Stimulated activated CD4-positive, alpha-beta T cell treated with anti-CD3 and anti-CD28 coated beads, Interleukin-12 subunit alpha, Interleukin-12 subunit beta, amount 100 ng/mL, for 4 hours (primary cell): ENCODE measurements around the gene ATF5.

Experiments
- DNase-seq: peaks from one replicate; pipeline ENCODE4 v3.0.0-alpha.2; 2020

The ATF5 gene

GRCh38 chr19:49977076-49977475 is 48.1 kb downstream of the ATF5 start:
- DNase-seq = no peak

DNA sequence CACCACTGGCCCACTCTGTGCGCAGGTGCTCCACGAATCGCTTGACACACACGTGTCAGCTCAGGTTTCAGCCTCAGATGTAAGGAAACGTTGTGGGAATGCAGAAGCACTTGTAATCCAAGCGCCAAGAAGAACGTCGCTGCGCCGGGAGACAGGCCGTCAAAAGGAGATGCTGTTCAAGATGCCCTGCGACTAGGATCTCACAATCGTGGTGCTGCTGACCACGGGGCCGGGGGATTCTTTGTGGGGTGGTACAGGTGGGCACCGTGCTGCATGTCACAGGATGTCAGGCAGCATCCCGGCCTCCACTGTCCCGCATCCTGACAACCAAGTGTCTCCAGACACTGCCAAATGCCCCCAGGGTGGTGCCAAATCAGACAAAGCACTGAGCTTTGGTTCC is 48.9 kb downstream of the ATF5 start:
- DNase-seq = no peak

- no peak for DNase-seq
Observed at GRCh38 chr19:49978324-49978723, 49.3 kb downstream of the ATF5 start.

GRCh38 chr19:49981603-49982593 is 52.9 kb downstream of the ATF5 start:
- DNase-seq = no peak
